Left ventricle myocardium inferior (tissue), 1 donor: ENCODE data around the gene LDB2. TPM values are rescaled to one million over a fixed set of nuclear protein-coding genes. Genes with fewer than 3 reads are reported as not detected.

ENCODE experiments used
- DNase-seq: peaks from one replicate; pipeline ENCODE4 v3.0.0-alpha.2; 2020
- H3K27ac ChIP-seq: fragments of 200-600 bp; replicated peaks from 2 replicates; pipeline ENCODE4 v1.8.0; 2021
- H3K27me3 ChIP-seq: fragments of 200-600 bp; 2 replicates; pipeline ENCODE4 v1.8.0; 2021; ENCODE audit warnings: low read depth
- H3K36me3 ChIP-seq: fragments of 200-600 bp; 2 replicates; pipeline ENCODE4 v1.8.0; 2021
- H3K4me1 ChIP-seq: fragments of 200-600 bp; 2 replicates; pipeline ENCODE4 v1.8.0; 2021
- H3K4me3 ChIP-seq: fragments of 200-600 bp; 2 replicates; pipeline ENCODE4 v1.8.0; 2021; ENCODE audit warnings: mild to moderate bottlenecking, moderate library complexity
- H3K9me3 ChIP-seq: fragments of 200-600 bp; replicated peaks from 2 replicates; pipeline ENCODE4 v1.8.0; 2021
- intact Hi-C: fragments of 100-400 bp; cut with micrococcal nuclease; formaldehyde crosslinking; loops from one replicate; pipeline ENCODE4 v1.11.0; 2022
- total RNA-seq: library from RNA; stranded (reverse); fragmentation: NEBNext Ultra II Directional; extraction: Animal tissue kit (Norgen Biotek cat#: 25700); gene quantifications from one replicate; pipeline ENCODE4 v1.2.1, GENCODE V29; 2021
- TF ChIP-seq, protein P1 (sequence below): fragments of 200-600 bp; IDR thresholded peaks from 2 replicates; pipeline ENCODE4 v1.8.0; 2021; ENCODE audit warnings: antibody characterized with exemption, mild to moderate bottlenecking, borderline replicate concordance
- donor health status: DM: no; HTN: yes; CAD: no; lungs with severe emphysema.

Gene LDB2
- total RNA-seq, 1 donor from 2014 or later = 29.6 TPM

DNA sequence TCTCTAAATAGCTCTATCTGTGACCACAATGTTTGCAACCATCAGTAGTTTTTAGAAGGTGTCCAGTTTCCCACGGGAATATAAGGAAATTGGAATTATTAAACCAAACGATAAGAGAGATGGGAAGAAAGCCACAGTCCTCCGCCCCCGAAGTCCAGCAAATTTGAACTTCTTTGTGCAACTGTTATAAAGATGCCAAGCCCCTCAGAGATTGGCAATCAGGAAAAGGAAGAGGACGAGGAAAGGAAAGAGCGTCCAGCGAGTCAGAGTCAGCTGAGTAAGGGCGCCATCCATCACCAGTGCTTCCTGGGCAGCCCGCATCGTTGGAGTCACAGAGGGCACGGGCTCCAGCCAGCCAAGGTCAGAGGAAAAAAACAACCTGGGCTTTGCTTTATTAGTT lies 35.7 kb downstream of the LDB2 start:
- no peak for DNase-seq
- TF ChIP-seq, protein P1, sequence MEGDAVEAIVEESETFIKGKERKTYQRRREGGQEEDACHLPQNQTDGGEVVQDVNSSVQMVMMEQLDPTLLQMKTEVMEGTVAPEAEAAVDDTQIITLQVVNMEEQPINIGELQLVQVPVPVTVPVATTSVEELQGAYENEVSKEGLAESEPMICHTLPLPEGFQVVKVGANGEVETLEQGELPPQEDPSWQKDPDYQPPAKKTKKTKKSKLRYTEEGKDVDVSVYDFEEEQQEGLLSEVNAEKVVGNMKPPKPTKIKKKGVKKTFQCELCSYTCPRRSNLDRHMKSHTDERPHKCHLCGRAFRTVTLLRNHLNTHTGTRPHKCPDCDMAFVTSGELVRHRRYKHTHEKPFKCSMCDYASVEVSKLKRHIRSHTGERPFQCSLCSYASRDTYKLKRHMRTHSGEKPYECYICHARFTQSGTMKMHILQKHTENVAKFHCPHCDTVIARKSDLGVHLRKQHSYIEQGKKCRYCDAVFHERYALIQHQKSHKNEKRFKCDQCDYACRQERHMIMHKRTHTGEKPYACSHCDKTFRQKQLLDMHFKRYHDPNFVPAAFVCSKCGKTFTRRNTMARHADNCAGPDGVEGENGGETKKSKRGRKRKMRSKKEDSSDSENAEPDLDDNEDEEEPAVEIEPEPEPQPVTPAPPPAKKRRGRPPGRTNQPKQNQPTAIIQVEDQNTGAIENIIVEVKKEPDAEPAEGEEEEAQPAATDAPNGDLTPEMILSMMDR = no peak
- Histone ChIP-seq H3K27me3 (no peaks in the 10 kb centered on the region), H3K9me3 (no peaks in the 10 kb centered on the region), H3K27ac (peak overlapping the region; percentile 84), H3K4me1 (peaks cover 39% of the 10 kb centered on the region), H3K36me3 (no peaks in the 10 kb centered on the region), H3K4me3 (no peak overlapping the region)
- intact Hi-C loops = no loop called here

- no peaks in the 10 kb centered on the region for H3K27me3 ChIP-seq
- H3K27ac ChIP-seq = peak overlapping the region; percentile 84
These were observed 37.9 kb downstream of the LDB2 start for GRCh38 chr4:16860516-16860915.

GRCh38 chr4:16859031-16859430 lies 39.4 kb downstream of the LDB2 start:
- intact Hi-C loops = no loop called here
- TF ChIP-seq, protein P1 = no peak
- Histone ChIP-seq H3K4me3 (no peak overlapping the region), H3K4me1 (peaks cover 35% of the 10 kb centered on the region), H3K27ac (peak overlapping the region; percentile 84), H3K9me3 (no peaks in the 10 kb centered on the region), H3K36me3 (no peaks in the 10 kb centered on the region), H3K27me3 (no peaks in the 10 kb centered on the region)
- DNase-seq = no peak

More at GRCh38 chr4:16860516-16860915, 37.9 kb downstream of the LDB2 start:
- H3K36me3 ChIP-seq = no peaks in the 10 kb centered on the region
- TF ChIP-seq, protein P1 = no peak
- H3K4me1 ChIP-seq = peaks cover 45% of the 10 kb centered on the region
- no peak for DNase-seq
- H3K9me3 ChIP-seq = no peaks in the 10 kb centered on the region
- intact Hi-C loops = no loop called here
- H3K4me3 ChIP-seq = no peak overlapping the region

DNA sequence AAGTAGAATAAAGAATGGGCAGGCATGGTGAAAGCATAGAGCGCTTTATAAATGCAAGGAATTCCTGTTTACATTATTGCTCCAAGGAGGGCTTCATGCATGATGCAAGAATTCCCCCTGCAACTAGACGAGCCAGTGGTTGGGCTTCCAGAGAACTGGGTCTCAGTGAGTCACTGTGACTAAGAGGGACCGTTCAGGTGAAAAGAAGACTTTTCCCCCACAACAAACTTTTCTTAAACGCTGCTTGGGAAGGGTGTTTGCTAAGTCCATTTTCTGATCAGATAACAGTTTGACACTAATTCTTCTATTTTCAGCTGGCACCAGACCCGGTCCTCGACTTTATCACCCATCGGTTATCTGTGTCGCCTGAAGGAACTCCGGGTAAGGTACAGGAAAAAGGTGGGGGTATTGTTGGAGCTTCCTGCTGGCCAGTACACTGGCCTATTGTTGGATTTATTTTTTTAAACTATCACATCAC lies 40.1 kb downstream of the LDB2 start:
- no peaks in the 10 kb centered on the region for H3K9me3 ChIP-seq
- no peaks in the 10 kb centered on the region for H3K27me3 ChIP-seq
- DNase-seq = no peak
- H3K27ac ChIP-seq = peak overlapping the region; percentile 84
- H3K4me3 ChIP-seq = no peak overlapping the region
- H3K4me1 ChIP-seq = peaks cover 29% of the 10 kb centered on the region
- no peaks in the 10 kb centered on the region for H3K36me3 ChIP-seq
- intact Hi-C loops = no loop called here
- TF ChIP-seq, protein P1 = no peak

GRCh38 chr4:16857425-16857824 lies 41.0 kb downstream of the LDB2 start:
- no peak overlapping the region for H3K4me3 ChIP-seq
- H3K4me1 ChIP-seq = peaks cover 33% of the 10 kb centered on the region
- DNase-seq = no peak
- intact Hi-C loops = no loop called here
- no peaks in the 10 kb centered on the region for H3K36me3 ChIP-seq
- no peaks in the 10 kb centered on the region for H3K9me3 ChIP-seq
- TF ChIP-seq, protein P1 = no peak
- H3K27me3 ChIP-seq = no peaks in the 10 kb centered on the region
- H3K27ac ChIP-seq = peak overlapping the region; percentile 84
